Stimulated activated CD4-positive, alpha-beta T cell treated with anti-CD3 and anti-CD28 coated beads, TNF-alpha, amount 100 ng/mL, for 1 hour (primary cell): ENCODE data around the gene SNTA1.
"Not testable (repeated sequence)": the region's sequence is repeated elsewhere in the genome, so short reads cannot be mapped to it uniquely, and the experiment has no call there.

Experiments used
- DNase-seq, 3 donors: peaks; one replicate each; pipeline ENCODE4 v3.0.0-alpha.2; 2020; ENCODE audit warnings: low read depth in 3 of 3, low spot score in 1 of 3

The SNTA1 gene

GRCh38 chr20:33433465-33434234 lies 9.9 kb downstream of the SNTA1 start:
- no peak for DNase-seq

GRCh38 chr20:33431797-33432381 lies 11.7 kb downstream of the SNTA1 start:
- DNase-seq: no peak

GRCh38 chr20:33423875-33424274 lies 19.7 kb downstream of the SNTA1 start:
- DNase-seq: not testable (repeated sequence)

- no peak for DNase-seq
These were observed 20.3 kb downstream of the SNTA1 start for GRCh38 chr20:33423141-33423834.

GRCh38 chr20:33419140-33419974 lies 24.2 kb downstream of the SNTA1 start:
- no peak for DNase-seq

GRCh38 chr20:33418033-33418432 lies 25.5 kb downstream of the SNTA1 start:
- no peak for DNase-seq

- no peak for DNase-seq
These were observed 27.6 kb downstream of the SNTA1 start for GRCh38 chr20:33415948-33416347.

GRCh38 chr20:33412484-33412838 lies 31.1 kb downstream of the SNTA1 start:
- no peak for DNase-seq

GRCh38 chr20:33411711-33412483 lies 31.7 kb downstream of the SNTA1 start:
- DNase-seq: no peak

GRCh38 chr20:33411242-33411641 lies 32.3 kb downstream of the SNTA1 start:
- DNase-seq: no peak

GRCh38 chr20:33410081-33410742 lies 33.4 kb downstream of the SNTA1 start:
- DNase-seq: no peak

GRCh38 chr20:33408716-33409654 lies 34.6 kb downstream of the SNTA1 start:
- DNase-seq: no peak

- no peak for DNase-seq
These were observed 35.2 kb downstream of the SNTA1 start for GRCh38 chr20:33408313-33408712.

- no peak for DNase-seq
These were observed 35.8 kb downstream of the SNTA1 start for GRCh38 chr20:33407796-33408195.

GRCh38 chr20:33407251-33407650 lies 36.3 kb downstream of the SNTA1 start:
- DNase-seq: no peak

GRCh38 chr20:33404281-33404680 lies 39.3 kb downstream of the SNTA1 start:
- DNase-seq: no peak

- DNase-seq: no peak
These were observed 41.6 kb downstream of the SNTA1 start for GRCh38 chr20:33401921-33402369.

- peak; percentile 68 to 70 (median 69) for DNase-seq
These were observed 42.2 kb downstream of the SNTA1 start, which contains the start of gene CDK5RAP1 for GRCh38 chr20:33401184-33401920. TSS of gene CDK5RAP1 (minus strand) at chr20:33401519. CDS start at chr20:33397064, 4,455 bp downstream.
